ENCODE results near the gene CDH5.

The CDH5 gene

DNA sequence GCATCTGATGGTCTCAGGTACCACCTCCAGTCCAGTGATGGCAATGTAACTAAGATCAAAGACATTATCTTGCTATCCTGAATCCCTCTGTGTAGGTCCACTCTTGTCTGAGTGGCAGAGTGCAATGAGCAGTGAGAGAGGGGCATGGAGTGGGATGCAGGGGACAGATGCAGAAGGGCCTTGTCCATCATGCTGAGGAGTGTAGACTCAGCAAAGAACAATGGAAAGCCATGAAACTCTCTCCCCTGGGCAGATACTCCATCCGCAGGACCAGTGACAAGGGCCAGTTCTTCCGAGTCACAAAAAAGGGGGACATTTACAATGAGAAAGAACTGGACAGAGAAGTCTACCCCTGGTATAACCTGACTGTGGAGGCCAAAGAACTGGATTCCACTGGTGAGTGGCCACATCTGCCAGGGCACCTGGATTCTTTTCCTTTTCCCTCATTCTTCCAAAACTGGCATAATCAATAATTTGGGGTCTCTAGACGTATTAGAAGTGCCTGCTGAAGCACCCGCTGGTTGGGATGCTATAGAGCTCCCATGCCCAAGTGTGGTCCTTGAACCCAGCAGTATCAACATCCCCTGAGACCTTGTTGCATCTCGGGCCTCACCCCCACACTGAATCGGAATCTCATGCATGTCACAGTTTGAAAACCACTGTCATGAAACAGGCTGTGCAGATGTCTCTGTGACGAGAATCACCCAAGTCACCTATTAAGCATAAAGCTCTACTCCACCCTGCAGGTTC is 29.5 kb downstream of the CDH5 start:
- no peak for DNase-seq

DNA sequence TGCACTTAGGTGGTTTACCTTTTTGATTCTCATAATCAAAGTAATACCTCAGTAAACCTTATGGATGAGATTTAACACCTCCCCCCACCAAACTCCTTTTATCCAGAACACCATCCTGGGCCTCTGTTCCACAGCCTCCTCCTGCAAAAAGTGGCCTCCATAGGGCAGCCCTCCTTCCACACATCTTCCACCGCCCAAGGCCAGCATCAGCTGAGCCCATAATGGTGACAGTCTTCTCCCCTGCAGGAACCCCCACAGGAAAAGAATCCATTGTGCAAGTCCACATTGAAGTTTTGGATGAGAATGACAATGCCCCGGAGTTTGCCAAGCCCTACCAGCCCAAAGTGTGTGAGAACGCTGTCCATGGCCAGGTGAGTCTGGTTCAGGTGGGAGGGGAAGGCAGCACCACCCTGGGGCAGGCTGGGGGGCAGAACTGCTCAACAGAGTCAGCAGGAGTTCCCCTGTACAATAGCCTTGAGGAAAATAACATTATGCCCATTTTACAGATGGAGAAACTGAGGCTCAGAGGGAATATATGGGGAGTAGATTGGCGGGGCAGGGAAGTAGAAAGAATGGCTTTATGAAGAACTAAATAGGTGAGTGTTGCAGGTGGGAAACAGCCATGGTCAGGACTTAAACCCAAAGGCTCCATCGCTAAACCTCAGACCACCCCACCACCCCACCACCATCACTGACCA is 31.4 kb downstream of the CDH5 start:
- no peak for DNase-seq

DNA sequence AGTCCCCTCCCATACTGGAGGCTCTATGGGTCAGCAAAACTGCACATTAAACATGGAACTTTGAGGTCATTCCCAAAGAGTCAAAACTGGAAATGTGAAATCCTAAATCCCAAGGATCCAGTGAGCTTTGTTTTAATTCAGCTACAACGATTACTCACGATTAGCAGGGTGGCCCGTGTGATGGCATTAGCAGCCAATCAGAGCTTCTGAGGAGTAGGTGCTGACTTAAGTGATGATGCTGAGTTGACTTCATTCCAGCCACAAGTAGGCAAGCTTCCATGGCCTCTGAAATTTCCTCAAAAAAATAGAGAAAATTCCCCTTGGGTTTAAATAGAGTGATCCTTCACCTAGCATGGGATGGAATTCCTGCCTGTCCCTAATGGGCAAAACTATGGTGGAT is 32.5 kb downstream of the CDH5 start:
- DNase-seq, result no peak

DNA sequence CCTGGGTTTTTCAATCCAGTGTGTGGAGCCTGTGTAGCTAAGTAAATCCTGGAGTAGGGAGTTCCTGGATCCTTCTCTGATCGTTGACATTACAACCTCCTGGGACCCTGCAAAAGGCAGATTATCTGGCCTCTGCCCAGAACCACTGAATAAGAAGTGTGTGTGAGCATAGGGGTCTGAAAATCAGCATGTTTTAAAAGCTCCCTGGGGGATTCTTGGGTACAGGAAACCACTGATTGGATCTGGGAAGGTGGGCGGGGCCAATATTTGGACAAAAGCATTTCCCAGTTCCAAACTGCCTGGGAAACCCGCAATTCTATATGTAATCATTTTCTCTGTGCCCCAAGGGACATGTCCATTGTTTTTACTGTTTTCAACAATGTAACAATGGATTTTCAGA is 33.4 kb downstream of the CDH5 start:
- peak; percentile 13 to 67 for DNase-seq

DNA sequence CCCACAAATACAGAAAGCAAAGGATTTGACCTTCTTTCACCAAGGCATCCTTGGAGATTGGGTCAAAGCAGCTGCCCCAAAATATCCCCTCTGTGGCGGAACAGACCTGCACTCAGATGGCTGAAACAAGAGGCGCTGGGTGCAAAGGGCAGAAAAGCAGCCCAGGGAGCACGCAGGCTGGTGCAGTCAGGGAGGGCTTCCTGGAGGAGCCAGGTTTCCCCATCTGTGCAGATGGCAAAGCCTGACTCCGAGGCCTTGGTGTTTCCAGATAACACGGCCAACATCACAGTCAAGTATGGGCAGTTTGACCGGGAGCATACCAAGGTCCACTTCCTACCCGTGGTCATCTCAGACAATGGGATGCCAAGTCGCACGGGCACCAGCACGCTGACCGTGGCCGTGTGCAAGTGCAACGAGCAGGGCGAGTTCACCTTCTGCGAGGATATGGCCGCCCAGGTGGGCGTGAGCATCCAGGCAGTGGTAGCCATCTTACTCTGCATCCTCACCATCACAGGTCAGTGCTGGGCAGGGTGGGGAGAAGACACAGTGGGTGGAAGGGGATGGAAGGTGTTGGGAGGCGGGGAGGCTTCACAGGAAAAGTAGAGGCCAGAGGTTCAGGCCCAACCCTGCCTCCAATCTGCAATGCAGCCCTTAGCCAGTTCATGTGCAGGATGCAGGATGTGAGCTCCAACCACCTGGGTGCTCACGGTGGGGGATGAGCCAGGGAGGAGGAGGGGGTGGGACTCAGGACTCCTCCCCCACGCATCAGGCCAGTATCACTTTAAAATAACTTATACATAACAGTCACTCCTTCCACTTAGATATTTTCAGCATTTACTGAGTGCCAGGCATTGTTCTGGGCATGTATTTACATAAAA is 34.3 kb downstream of the CDH5 start:
- no peak for DNase-seq

DNA sequence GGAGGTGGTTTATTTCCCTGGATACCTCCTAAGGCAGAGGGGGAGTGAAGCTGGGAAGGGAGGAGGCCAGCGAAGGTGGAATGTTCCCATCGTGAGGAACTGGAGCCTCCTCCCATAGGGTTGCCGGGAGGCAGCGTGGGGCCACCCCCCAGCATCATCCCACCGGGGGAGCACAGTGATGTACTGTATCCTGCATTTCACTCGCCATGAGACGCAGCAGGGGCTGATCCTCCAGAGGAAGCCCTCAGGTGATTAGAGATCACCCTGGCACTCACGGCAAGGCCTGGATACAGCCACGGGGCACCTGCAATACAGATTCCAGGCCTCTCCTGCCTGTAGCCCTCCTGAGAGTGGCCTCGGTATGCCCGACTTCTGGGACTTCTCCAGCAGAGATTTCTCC is 35.1 kb downstream of the CDH5 start:
- no peak for DNase-seq

DNA sequence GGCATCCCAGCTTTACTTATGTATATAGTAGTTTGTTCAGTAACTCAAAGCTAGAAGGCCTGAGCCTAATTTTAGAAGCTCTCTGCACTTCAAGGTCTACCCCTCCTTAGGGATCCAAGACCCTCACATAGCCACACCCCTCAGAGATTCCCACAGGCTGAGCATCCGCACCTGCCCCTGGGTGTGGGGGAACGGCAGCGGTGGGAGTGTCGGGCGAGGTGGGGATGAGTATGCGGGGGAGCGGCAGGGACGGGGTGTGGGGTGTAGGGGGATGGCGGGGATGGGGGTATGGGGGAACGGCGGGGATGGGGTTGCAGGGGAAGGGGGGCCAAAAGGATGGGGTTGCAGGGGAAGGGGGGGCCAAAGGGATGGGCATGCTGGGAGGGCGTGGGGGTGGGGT is 35.7 kb downstream of the CDH5 start:
- DNase-seq, result no peak

DNA sequence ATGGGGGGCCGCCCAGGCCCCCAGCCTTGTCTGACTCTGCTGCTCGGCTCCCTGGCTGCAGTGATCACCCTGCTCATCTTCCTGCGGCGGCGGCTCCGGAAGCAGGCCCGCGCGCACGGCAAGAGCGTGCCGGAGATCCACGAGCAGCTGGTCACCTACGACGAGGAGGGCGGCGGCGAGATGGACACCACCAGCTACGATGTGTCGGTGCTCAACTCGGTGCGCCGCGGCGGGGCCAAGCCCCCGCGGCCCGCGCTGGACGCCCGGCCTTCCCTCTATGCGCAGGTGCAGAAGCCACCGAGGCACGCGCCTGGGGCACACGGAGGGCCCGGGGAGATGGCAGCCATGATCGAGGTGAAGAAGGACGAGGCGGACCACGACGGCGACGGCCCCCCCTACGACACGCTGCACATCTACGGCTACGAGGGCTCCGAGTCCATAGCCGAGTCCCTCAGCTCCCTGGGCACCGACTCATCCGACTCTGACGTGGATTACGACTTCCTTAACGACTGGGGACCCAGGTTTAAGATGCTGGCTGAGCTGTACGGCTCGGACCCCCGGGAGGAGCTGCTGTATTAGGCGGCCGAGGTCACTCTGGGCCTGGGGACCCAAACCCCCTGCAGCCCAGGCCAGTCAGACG is 36.2 kb downstream of the CDH5 start:
- DNase-seq, result no peak

DNA sequence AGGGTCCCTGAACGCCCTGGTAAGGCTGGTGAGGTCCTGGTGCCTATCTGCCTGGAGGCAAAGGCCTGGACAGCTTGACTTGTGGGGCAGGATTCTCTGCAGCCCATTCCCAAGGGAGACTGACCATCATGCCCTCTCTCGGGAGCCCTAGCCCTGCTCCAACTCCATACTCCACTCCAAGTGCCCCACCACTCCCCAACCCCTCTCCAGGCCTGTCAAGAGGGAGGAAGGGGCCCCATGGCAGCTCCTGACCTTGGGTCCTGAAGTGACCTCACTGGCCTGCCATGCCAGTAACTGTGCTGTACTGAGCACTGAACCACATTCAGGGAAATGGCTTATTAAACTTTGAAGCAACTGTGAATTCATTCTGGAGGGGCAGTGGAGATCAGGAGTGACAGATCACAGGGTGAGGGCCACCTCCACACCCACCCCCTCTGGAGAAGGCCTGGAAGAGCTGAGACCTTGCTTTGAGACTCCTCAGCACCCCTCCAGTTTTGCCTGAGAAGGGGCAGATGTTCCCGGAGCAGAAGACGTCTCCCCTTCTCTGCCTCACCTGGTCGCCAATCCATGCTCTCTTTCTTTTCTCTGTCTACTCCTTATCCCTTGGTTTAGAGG is 37.1 kb downstream of the CDH5 start:
- no peak for DNase-seq

DNA sequence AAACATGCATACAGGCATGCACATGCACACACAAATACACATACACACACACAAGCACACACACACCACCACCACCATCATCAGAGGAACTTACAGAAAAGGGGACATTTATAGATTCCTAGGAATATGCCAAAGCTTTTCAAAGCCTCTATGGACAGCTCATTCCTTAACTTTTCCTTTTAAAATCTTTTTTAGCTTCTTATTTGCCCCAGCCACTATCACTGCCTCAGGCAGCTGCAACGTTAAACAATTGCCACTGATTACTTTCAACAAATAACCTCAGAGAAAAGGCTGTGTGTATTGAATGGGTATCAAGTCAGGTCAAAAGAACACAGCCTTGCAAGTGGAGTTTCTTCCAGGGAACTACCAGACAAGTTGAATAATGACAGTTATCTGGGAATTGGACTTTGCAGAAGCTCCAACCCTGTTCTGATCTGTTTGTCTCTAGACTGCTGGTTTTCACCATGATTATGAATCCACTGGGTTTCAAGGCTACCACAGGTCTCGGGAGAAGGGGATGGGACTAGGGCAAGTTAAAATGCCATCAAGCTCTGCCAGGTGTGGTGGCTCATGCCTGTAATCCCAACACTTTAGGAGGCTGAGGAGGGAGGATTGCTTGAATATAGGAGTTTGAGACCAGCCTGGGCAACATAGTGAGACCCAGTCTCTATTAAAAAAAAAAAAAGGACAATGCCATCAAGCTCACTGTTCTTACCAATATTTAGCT is 38.7 kb downstream of the CDH5 start:
- DNase-seq, result no peak

DNA sequence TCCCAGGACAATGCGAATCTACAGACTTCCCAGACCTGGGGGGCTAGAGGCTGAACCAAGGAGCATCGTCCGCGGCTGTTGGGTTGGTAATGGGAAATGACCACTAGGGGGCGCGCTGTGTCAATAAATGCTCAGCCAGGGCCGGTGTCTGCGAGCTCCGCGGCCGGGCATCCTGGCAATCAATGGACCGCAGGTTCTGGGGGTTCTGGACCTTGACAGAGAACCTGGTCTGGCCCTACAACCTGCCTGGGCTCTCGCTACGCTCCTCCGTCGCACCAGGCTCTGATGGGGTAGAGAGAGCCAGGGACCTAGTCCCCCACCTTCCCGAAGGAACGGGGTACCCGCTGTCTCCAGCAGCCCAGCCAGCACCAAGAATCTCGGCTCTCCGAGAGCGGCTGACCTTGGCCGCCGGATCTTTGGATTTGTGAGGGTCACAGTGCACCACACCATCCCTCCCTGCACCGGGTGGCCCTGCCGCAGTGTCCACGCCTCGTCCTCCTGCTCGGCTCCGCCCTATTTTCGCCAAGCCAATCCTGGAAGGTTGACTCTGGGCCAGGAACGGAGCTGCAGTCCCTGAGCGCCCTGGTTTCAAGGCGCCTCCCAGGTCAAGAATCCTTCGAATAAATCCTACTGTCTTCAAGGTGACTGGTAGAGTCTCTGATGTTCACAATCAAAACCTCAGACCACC is 40.2 kb downstream of the CDH5 start:
- peak; percentile 43 to 65 for DNase-seq

DNA sequence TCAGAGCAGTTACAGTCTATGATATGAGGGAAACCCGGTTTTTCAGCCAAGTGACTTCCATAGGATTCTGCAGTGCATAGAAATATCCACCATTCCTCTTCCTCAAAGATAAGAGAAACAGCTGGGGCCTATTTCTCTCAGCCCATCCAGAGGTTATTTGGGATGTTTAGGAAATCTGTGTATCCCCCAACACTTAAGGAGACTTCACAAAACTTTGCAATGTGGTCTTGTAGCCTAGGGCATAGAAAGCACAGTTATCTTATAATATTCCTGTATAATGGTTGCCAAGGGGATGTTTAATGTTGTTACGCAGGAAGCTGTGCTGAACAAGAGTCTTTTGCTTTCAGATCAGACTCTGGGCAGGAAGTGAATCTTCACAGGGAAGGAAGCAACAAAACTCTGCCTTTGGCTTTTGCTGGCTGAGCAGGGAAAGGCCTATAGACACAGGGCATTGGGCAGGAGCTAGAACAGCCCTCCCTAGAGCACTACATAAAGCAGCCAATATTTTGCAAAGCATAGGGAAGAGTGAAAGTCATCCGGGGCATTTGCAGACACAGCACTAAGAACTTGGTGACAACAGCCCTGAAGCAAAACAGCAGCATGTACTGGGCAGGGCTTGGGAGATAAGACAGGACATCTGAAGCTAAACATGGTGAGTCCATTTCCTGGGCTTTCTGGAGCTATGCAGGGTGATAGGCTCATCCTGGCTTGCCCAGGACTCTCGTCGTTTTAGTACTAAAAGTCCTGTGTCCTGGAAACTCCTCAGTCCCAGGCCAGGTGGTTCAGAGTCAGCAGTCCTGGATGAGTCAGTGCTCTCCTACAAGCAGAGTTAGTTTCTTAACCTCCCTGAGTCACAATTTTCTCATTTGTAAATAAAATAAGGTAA is 41.9 kb downstream of the CDH5 start:
- DNase-seq, result no peak

DNA sequence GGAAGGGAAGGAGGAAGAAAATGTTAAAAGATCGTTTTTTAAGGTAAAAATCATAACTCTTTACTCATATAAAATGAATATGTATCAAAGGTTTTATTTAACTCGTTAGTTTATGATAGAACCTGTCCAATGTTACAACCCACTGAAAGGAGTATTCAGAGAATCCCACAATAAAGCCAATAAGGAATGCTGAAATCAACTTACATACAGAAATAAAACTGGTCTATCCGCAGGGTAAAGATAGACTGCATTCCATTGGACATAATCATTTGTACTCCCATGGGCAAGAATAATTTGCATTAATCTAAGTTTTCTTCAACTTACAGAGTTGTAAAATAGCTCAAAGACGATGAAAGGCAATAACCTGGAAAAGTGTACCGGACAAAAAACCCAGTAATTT is 42.7 kb downstream of the CDH5 start:
- no peak for DNase-seq

DNA sequence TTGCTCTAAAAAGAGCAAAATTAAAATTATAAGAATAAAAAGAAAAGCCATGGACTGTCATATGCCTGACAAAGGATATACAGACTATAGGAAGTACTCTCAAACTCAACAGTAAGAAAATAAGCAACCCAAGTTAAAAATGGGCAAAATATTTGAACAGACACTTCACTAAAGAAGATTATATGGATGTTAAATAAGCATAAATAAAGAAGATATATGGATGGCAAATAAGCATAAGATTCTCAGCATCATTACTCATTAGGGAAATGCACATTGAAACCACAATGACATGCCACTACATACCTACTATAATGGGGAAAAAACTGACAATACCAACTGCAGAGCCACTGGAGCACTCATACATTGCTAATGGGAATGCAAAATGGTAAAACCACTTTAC is 45.7 kb downstream of the CDH5 start:
- DNase-seq, result no peak

DNA sequence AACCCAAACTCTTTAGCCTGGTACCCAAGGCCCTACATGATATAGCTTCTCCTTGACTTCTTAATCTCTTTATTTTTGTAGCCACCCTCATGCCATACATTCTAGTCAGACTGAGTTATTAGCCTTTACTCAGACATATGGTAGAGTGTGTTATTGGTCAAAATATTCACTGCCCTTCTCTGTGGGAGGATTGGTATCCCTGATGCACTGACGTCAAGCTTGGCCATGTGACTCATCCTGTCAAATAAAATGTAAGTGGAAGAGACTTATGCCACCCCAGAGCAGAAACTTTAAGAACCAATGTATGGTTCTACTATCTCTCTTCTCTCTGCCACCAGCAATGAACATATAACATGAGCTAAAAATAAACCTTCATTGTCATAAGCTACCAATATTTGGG is 48.4 kb downstream of the CDH5 start:
- no peak for DNase-seq

DNA sequence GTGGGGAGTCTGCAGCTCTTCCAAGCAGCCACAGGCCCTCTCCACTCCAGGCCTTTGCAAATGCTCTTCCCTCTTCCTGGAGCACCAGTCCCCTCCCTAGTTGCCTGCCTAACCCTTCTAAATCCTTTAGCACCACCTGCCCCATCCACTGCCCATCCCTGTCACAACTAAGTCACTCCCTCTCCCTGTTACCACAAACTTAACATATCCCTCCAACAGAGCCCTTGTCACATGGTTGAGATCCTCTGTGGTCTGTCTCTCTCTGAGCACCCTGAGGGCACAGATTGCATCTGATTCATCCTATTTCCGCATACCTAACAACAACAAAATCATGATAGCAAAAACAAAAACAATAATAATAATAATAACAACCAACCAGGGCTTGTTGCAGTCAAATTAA is 49.6 kb downstream of the CDH5 start:
- DNase-seq, result no peak

DNA sequence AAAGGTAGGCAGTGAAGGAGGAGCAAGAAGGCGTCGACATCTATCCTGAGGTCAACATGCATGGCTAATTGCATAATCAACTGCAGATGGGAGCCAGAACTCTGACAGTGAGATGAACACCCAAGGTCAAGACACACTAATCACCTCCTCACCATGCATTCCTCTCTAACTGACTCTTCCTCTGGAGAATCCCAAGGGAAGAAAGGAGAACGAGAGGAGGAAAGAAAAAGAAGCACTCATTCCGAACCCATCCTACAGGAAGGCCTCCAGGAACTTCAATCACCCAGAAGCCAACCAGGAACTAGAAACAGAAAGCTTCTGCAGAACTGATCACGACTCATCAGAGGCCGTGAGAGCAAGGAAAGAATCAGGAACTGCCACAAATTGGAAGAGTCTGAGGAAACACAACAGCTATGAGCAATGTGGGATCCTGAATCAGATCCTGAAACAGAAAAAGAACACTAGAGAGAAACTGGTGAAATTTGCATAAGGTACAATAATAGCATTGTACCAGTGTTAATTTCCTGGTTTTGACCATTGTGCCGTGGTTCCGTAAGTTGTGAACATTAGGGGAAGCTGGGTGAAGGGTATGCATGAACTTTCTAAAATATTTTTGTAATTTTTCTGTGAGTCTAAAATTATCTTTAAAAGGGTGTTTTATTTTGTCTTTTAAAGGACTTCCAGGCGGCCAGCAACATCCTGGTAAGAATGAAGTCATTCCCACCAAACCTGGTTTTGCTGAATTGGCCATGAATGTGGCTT is 50.6 kb downstream of the CDH5 start:
- no peak for DNase-seq

DNA sequence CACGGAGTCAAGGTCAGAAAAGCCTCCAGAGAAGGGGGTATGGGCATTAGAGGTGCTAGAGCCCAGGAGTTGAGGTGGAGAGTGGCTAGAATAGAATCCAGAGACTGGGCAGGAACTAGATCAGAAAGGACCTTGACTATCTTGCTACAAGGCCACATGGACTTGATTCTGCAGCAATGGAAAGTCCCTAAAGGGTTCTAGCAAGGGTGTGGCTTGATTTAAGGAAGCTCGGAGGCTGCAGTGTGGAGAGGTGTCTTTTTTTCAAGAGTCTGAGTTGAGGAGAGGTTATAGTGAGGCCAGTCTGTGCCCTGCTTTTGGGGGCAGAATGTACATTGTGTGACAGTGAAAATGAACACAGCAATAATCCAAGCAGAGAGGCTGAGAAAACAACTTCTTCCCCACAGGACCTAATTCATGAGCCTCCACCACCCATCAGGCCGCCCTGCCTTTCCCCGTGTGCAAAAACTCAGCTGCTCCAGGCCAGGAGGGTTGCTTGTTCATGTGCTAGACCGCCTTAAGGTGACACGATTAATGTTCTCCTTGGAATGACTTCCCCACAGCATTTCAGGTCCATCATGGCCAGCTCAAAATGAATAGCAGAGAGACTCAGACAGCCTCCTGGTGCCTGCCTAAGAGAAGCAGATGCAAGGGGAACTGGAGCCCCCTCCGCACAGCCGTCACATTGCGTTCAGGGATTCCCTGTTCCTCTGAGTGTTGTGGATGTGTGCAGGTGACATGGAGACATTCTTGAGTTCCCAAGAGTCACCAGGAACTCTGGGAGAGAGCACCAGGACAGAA is 51.9 kb downstream of the CDH5 start:
- no peak for DNase-seq

DNA sequence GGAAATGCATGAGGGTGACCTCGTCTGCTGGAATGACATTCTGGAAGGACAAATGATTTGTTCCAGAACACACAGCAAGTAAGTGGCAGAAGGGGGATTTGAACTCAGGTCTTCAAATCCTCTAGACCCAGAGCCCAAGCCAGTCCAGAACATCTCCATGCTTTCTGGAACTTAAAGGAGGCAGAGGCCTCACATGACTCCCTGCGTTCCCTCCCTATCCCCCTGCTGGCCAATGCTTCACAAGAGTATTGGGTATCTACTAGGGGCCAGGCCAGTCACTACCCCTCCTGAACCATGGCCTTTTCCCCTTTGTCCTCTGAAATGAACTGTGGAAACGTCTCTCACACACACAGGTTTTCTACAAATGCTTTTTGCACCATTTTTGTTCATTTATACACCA is 53.0 kb downstream of the CDH5 start:
- no peak for DNase-seq

Measured in NCI-H524 (cell line).